Measurements from ENCODE around the gene SMAD3.

DNA sequence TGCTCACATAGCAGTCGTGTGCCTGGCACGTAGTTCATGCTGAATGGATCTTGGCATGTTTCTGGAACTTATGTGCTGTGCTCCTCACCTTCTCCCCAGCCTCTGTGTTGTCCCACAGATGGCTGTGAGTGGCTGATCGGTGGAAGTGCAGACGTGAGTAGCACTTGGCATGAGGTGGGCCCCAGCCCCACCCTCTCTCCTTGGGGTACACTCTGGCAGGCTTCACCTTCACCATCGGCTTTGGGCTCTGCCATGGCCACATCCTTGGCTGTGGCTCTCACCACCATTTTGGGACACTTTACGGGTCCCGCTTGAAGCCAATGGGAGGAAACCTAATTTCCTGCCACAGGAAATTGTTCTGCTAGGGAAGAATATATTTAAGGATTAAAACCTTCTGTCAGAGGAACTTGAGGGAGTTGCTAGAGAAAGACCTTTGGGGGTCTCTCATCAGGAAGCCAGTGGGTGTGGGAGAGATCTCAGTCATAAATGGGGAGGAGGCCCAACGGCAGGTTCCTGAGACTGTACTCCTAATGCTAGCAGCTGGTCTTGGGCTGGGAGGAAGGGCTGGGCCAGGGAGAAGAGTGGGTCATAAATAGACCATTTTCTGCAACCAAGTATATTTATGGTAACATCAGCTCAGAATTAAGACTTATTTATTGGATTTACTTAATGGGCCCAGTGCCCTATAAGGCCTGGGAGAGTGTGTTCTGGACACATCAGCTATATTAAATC is 92.3 kb downstream of the SMAD3 start:
- no peak for TF ChIP-seq ZNF384 (IDR thresholded peaks at IDR 0.05; ENCODE audit: borderline replicate concordance, low read depth, low read length)
- TF ChIP-seq, protein P1, sequence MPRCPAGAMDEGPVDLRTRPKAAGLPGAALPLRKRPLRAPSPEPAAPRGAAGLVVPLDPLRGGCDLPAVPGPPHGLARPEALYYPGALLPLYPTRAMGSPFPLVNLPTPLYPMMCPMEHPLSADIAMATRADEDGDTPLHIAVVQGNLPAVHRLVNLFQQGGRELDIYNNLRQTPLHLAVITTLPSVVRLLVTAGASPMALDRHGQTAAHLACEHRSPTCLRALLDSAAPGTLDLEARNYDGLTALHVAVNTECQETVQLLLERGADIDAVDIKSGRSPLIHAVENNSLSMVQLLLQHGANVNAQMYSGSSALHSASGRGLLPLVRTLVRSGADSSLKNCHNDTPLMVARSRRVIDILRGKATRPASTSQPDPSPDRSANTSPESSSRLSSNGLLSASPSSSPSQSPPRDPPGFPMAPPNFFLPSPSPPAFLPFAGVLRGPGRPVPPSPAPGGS (IDR thresholded peaks at IDR 0.05; ENCODE audit: borderline replicate concordance, insufficient read depth, low read depth, low read length, poor library complexity, severe bottlenecking): no peak
- TF ChIP-seq JUNB (IDR thresholded peaks at IDR 0.05): no peak
